Right hindlimb (tissue), 1 donor: ENCODE data around the gene PRSS21.
A peak's percentile ranks its signal among the peaks of the same experiment; 100 is the strongest.

Source experiments
- DNase-seq: peaks from one replicate; pipeline ENCODE4 v3.0.0-alpha.2; 2018

The PRSS21 gene

DNA sequence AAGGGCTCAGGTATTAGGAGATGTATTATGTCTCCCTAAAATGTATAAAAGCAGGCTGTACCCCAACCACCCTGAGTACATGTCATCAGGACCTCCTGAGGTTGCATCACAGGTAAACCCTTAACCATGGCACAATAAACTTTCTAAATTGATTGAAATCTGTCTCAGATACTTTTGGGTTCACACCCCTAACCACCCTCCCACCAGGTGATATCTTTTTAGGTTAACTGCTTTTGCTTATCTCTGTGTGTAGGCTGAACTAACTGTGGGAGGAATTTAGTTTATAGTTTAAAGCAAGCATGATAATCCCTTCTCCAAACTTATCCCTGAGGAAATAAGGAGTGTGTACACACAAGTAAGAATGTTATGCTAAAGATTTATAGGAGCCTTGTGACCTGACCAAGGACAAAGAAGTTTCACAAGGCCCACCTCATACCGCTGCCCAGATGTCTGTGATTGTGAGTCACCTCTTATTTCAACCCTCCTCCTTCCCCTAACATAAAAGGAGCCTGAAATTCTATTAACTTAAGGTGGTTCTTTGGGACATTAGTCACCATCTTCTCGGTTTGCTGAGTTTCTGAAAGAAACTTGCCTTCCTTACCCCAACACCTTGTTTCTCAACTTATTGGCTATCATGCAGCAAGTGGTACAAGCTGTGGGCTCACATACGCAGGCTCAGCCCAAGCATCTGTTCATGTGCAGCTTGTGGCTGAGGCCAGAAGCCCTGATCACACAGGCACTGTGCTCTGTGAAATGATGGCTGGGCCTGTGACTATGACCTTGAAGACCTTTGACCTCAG lies 29.7 kb downstream of the PRSS21 start:
- DNase-seq: no peak

DNA sequence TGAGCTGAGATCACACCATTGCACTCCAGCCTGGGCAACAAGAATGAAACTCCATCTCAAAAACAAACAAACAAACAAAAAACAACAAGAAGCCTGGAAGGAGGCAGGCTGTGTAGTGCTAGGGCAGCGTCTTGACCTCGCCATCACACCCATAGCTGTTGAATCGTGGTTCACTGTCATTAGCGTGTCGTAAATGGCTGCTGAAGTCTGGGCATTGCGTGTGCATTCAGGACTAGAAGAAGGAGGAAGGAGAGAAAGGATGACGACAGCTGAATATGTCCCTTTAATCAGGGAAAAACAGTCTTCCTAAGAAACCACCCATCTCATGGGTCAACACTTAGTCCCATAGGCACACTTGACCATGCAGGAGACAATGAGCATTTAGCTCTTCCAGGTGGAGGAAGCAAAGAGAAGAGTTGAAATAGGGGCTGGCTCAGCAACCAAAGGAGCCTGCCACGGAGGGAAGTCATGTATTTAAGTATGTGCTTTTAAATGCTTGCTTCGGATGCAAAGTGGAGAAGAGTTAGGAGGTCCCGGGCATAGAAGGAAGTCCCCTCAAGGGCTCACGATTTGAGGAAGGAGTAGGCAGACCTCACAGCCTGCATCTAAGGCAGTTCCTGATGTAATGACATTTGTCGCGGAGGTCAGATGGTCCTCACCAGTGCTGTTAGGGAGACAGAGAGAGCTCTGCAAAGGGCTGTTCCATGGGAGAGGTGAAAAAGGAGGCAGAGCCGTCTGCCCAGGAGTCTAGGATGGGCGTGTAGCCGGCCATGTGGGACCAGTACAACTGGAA lies 32.1 kb downstream of the PRSS21 start:
- DNase-seq: no peak

DNA sequence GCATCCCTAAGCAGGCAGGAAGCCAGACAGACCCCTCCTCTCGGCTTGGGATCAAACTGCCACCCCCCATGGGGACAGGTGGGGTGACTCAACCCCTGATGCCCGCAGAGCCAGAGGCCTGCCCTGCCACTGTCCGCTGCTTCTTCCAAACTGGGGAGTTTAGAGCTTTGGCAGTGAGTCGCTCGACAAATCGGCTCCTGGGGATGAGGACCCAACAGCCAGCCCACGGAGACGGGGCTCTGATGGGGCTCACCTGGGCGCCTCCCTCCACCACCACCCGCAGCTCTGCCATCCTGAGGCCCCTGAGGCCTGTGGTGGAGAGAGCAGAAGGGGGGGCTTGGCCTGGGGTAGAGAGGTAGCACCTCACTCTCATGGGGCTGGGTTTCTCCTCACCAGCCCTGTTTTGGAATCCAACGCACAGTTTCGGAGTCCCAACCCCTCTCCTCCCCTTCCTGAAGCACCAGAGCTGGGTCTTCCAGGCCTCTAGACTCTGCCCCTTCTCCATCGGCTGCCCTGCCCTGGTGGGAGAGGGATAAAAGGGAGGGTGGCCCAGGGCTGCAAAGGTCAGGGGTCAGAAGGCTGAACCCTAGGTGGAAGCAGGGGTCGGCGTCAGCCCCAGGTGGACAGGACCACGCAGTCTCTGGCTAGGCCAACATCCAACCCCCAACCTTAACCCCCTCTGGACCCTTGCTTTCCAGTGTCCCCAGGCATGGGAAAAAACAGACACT lies 35.1 kb downstream of the PRSS21 start:
- DNase-seq: no peak

DNA sequence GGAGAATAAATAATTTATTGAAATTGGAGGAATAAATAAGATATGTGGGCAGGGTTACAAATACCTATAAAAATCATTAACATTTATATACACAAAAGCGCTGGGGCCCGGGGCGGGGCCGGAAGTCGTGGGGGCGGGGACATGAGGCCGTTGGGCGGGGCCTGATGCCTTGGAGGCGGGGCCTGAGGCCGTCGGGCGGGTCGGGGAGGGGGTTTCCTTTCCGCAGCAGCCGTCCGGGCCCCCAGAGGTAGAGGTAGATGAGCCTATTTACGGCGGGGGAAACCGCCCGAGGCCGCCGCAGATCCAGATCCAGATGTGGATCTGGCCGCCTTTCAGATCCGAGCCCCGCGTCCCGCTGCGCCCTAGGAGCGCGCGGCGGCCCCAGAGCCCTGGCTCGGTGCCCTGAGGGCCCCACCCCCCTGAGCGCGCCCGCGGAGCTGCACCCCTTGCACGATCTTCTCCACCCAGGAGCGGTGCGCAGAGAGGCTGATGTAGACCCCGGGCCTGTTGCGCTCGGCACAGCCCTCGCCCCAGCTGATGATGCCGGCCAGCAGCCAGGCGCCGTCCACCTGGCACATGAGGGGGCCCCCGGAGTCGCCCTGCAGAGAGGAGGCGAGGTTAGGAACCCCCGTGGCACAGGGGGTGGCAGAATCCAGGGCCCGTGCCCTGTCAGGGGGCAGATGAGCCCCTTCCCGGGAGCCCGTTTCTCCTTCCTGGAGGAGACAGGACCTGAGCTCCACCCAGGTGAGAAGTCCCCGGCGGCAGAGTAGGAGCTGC lies 35.9 kb downstream of the PRSS21 start:
- no peak for DNase-seq

DNA sequence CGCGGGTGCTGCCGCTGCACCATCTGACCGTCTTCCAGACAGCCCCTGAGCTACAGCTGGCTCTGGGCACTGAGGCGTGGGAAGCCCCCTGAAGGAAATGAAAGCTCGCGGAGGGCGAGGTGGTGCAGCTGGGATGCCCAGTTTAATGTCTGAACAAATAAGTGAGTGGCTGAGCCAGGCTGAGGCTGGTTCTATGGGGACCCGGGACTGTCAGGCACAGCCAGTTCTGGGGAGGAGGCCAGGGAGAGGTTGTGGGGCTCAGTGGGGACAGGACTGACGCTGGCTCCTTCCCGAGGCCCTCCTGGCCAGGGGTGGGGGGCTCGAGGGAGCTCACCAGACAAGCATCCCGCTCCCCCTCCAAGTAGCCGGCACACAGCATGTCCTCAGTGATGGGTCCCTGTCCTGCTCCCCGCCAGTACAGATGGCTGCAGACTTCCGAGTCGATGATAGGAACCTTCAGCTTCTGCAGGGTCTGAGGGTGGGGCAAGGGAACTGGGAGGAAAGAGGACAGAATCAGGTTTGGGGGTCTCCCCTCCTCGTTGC lies 36.6 kb downstream of the PRSS21 start:
- no peak for DNase-seq

DNA sequence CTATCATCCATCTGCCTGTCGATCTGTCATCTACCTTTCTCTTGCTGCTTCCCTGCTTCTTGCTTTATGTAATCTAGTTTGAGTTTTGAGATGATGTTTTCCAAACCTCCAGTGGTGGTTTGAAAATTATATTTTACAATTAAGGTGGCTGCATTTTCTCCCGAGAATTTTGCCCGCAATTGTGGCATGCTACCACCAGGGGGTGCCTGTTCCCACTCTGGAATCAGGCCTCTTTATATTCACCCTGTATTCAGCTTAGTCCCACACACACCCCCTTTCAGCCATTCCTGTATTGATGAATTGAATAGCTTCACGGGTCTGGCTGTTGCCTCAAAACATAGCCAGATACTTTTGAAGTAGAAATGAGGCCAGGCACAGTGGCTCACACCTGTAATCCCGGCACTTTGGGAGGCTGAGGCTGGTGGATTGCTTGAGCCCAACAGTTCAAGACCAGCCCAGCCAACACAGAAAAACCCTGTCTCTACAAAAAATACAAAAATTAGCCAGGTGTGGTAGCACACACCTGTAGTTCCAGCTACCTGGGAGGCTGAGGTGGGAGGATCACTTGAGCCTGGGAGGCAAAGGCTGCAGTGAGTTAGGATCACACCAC lies 37.8 kb downstream of the PRSS21 start:
- no peak for DNase-seq

DNA sequence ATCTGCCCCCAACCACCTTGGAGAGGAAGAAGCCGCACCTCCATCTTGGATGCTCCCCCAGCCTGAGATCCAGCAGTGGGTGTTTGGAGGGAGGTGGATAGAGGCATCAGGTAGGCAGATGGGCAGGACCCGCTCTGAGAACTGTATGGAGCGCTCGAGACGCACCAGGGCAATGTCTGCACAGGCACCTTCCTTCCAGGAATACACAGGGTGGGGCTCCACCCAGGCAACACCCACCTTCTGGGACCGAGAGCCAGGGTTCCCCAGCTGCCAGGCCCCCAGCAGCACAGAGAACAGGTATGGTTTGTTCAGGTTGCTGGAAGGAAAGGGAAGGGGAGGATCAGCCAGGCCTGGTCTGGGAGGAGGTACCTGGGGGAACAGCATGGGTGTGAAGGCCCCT lies 38.5 kb downstream of the PRSS21 start:
- no peak for DNase-seq

DNA sequence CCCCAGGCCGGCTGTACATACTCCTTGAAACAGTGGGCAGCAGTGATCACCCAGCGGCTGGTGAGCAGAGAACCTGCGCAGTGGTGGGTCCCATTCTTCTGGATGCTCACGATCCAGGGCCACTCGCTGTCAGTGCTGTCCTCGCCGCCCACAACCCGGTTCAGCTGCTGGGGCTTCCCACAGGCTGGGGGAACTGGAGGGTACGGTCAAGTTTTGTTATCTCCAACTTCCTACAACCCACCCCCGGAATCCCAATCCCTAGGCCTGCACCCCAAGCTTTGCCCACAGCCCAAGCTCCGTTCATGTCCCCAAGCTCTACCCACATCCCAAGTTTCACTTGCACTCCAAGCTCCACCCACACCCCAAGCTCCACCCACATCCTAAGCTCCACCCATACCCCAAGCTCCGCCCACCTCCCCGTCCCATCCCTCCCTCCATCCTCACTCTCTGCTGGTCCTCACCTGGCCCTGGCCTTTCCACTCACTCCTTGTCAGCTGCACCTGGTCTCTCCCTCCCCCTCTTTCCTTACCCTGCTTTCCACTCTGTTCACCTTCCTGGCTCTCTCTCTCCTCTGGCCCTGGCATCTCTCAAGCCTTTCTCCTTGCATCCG lies 39.1 kb downstream of the PRSS21 start:
- no peak for DNase-seq

DNA sequence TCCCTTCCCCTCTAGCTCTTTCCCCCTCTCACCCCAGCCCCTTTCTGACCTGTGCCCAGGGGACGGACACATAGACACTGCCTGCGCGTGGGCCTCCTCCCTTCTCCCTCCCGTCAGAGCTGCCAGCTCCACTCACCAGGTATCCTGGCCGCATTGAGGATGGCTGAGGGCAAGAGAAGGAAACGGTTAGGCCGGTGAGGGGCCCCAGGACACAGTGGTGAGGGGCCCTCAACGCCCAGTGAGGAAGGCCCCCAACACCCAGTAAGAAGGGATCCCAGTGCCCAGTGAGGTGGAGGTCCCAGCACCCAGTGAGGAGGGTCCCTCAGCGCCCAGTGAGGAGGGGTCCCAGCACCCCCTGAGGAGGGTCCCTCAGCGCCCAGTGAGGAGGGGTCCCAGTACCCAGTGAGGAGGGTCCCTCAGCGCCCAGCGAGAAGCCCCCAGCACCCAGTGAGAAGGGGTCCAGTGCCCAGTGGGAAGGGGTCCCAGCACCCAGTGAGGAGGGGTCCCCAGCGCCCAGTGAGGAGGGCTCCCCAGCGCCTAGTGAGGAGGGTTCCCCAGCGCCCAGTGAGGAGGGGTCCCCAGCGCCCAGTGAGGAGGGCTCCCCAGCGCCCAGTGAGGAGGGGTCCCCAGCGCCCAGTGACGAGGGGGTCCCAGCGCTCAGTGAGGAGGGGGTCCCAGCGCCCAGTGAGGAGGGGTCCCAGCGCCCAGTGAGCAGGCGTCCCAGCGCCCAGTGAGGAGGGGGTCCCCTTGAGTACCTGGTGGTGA lies 39.8 kb downstream of the PRSS21 start:
- DNase-seq: no peak

DNA sequence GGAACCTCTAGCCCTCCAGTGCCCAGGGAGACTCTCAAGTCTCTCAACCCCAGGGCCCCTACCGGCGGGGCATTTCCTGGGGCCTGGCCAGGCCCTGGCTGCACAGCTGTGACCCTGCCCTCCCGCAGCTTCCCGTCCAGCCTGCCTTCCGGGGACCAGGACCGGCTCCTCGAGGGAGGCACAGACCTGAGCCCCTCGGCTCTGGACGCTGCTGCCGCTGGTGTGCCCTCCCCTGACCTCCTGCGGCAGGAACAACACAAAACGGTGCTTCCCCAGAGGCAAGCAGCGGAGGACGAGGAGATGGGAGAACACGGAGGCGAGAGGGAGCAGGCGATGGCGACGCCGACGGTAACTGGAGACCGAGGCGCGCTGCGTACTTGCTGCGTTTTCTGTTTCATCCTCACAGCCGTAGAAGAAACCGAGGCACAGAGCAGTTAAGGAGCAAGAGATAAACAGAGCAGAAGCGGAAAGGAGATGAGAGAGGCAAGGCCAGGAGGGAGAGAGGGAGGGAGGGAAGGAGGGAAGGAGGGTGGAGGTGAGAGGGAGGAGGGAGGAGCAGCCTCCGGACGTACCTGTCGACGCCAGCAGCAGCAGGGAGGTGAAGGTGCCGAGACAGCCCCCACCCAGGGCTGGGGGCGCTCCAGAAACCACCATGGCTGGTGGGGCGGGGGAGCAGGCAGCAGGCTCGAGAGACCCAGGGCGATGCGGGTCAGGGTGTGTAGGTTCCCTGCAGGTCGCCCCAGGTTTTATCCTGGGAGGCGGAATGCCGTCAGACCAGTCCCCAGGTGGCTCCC lies 40.6 kb downstream of the PRSS21 start, which contains the start of gene PRSS22:
Gene PRSS22, minus strand, starts transcription at position 720 of the 794 bp plus-strand sequence. Its CDS starts 66 bp downstream, at position 654.
- no peak for DNase-seq

DNA sequence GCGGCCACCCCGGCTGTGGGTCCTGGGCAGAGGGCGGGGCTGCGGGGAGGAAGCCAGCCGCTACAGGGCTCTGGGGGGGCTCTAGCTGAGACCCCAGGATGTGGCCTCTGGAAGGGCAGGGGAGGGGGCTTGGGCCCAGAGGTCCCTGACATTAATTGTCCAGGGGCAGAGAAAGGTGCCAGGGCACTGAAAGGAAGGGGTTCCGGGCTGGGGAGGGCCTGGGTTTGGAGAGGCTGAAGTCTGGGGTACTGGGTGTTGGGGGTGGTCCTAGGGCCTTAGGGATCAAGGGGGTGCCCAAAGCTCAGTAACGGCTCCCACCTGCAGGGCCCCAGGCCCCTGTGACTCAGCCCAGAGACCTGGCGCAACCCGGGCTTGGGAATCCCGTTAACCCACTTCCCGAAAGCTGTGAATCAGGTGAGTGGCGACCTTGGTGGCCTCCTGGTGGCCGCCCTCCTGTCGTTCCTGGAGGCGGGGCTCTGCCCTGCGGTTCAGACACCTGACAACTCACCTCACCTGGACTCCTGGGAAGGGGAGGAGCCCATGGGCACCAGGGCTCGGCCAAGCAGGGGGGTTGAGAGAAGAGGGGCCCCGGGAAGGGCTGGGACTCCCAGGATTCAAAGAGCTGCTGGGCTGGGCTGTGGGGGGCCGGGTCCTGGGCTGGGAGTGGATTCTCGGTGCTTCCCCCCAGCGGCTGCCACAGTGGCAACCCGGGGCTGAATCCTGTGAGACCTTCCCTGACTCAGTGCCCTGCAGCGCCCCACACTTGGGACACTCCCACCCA lies 41.4 kb downstream of the PRSS21 start:
- no peak for DNase-seq

DNA sequence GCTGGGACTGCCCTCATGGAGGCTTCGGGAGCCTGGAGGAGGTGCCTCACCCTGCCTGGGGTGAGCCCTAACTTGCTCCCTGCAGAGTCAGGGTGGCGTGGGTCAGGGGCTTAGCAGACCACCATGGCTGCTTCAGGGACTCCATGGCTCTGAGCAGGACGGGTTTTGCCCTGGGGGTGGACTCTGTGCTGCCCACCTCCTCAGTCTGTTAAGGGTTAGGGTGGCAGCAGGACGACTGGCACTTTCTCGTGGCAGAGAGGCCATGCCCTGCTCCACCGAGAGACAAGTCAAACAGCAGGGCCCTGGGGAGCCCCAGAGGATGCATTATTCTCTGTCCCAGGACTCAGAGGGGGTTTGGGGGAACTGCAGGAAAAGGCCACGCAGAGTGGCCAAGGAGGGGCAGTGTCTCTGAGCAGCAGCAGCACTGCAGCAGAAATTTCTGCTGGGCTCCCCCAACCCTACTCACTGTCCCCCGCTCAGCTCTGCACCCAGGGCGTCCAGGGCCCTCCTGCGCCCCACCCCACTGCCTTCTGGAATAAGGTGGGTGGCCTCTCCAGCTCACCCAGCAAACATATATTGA lies 42.7 kb downstream of the PRSS21 start:
- no peak for DNase-seq

DNA sequence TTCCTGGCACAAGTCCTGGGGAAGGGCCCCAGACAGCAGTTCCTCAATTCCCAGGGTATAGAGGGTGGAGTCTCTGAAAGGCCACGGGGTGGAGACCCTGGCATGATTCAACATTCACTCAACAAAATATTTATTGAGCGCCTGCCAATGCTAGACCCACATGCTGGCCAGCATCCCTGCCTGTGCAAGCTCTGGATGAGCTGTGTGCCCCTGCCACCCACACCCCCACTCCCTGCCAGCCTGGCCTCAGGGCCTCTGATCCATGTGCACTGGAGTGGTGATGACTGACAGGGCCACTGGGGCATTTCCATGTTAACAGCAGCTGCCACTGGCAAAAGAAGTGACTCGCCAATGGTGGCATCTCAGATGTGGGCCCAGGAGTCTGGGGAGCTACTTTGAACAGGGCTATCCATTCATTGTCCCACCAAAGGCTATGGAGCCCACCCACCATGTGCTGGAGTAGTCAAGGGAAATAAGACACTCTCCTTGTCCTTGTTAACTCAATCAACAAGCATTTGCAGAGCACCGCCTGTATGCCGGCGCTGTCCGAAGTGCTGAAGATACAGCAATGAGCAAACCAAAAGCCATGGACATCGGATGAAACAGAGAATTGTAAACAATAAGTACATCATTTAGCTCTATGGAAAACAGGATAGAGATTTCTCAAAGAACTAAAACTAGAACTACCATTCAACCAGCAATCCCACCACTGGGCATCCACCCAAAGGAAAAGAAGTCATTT lies 44.0 kb downstream of the PRSS21 start:
- DNase-seq: no peak

DNA sequence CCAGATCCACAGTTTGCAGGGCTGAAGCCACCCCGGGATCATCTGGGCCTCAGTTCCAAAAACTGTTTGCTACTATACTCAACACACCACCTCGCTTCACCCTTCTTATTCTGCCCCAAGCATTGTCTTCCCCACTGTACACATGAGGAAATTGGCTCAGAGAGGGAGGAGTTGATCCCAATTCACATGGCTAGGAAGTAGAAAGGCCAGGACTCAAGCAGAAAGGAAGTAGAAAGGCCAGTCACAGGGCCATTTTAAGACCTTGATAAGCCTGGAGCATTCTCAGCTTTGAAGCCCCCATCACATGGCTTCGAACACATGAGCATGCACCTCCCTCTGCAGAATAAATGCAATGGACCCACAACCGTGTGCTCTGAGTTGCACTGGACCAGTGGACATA lies 48.6 kb downstream of the PRSS21 start:
- no peak for DNase-seq

DNA sequence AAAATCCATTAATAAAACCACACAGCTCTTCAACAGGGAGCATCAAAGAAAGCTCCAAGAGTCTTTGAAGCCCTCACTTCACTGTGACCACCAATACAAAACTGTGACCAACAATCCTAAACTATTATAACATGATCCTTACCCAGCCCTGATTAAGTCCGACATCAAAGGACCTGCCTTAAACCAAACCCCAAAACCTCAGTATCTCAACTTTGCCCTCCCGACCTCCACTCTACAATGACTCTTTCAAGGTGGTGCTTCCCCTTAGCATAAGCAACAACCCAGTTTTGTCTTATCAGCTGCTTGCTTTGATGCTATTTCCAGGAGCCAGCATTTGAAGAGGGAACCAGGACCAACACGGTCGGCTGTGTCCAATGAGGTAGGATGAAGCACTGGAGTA lies 49.4 kb downstream of the PRSS21 start:
- no peak for DNase-seq

DNA sequence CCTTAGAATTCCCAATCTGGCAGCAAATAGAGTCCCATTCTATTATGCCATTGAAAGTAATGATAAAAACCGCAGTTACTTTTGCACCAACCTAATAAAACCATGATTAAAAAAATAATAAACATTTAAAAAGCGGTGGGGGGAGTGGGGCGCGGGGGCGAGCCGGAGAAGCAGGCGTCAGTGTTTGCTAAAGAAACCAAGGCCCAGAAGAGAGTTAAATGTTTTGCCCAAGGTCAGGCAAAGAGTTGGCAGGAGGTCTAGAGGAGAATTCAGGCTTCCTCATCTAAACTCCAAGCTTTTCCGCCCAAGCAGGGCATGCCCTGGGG lies 50.6 kb downstream of the PRSS21 start:
- no peak for DNase-seq

DNA sequence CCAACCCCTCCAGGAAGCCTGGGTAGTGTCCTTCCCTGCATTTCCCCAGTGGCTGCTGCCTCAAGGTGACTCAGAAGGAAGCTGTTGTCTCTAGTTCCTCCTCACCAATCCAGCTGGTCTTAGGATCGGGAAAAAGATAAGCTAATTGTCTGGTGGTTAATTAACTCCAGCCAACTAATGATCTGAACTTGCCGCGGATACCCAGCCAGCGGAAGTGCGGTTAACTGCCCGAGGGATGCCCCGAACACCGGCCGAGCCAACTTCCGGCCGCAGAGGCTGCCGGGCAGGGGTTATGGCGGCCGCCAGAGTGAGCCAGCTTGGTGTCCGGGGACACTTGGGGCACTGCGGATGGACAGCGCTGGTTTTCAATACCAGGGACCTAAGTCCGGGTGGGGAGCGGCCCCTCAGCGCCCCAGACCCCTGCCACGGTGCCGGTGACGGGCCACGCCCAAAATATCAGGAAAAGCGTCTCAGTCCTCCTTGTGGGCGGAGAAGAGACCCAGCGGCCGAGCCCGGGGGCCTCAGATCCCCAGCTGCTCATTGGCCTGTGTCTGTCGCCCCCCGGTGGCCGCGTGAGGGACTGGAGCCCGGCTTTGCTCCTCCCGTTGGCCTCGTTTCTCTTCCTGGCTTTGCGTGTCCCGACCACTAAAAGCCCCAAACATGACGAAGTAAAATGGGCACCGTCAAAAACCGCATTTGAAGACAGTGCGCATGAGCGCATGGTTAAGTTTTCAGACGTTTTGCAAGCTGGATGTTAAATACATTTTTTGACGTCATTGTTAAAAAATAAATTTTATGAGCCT lies 51.2 kb downstream of the PRSS21 start:
- DNase-seq: peak; percentile 96
